ENCODE data around the gene NXPH1. TPM values are rescaled to one million over a fixed set of nuclear protein-coding genes. Genes with fewer than 3 reads are reported as not detected.

Gene NXPH1
- total and polyA plus RNA-seq, 9 of the 15 experiments (the other 6 are each of a cell fraction or from before 2014, with no cell fraction given): 0.16 TPM; not detected in 8

GRCh38 chr7:8765374-8765773 lies 332.0 kb downstream of the NXPH1 start (continued):
- TF ChIP-seq NKRF (IDR thresholded peaks at IDR 0.05; ENCODE audit: borderline replicate concordance) (no peak), GTF2A2 (tag; IDR thresholded peaks at IDR 0.05) (no peak), ZHX1 (conservative IDR thresholded peaks at IDR 0.05; ENCODE audit: low read length) (no peak), LEF1 (IDR thresholded peaks at IDR 0.05) (no peak), ZFP36 (IDR thresholded peaks at IDR 0.05; ENCODE audit: low read depth, low read length, partially characterized antibody) (no peak), ELK1 (CRISPR knock-in tag; IDR thresholded peaks at IDR 0.05) (no peak), NCOA6 (IDR thresholded peaks at IDR 0.05) (no peak), THRB (CRISPR knock-in tag; conservative IDR thresholded peaks at IDR 0.05) (no peak), NFXL1 (CRISPR knock-in tag; IDR thresholded peaks at IDR 0.05) (no peak), E2F8 (IDR thresholded peaks at IDR 0.05; ENCODE audit: low read depth, partially characterized antibody) (no peak), TAF1 (IDR thresholded peaks at IDR 0.05; ENCODE audit: control insufficient read depth, extremely low read depth, insufficient read depth, low read length, severe bottlenecking) (peak; percentile 50)
